HG03066 (cell line): ENCODE data around the gene HNRNPH3.
"Not testable (repeated sequence)": the region's sequence is repeated elsewhere in the genome, so short reads cannot be mapped to it uniquely, and the experiment has no call there.

ENCODE experiments used
- ATAC-seq: cut with Tn5 transposase; IDR thresholded peaks from one replicate; pipeline ENCODE4 v1.9.1; 2021; ENCODE audit warnings: low read depth; ENCODE audit not compliant: unreplicated experiment

Gene HNRNPH3

DNA sequence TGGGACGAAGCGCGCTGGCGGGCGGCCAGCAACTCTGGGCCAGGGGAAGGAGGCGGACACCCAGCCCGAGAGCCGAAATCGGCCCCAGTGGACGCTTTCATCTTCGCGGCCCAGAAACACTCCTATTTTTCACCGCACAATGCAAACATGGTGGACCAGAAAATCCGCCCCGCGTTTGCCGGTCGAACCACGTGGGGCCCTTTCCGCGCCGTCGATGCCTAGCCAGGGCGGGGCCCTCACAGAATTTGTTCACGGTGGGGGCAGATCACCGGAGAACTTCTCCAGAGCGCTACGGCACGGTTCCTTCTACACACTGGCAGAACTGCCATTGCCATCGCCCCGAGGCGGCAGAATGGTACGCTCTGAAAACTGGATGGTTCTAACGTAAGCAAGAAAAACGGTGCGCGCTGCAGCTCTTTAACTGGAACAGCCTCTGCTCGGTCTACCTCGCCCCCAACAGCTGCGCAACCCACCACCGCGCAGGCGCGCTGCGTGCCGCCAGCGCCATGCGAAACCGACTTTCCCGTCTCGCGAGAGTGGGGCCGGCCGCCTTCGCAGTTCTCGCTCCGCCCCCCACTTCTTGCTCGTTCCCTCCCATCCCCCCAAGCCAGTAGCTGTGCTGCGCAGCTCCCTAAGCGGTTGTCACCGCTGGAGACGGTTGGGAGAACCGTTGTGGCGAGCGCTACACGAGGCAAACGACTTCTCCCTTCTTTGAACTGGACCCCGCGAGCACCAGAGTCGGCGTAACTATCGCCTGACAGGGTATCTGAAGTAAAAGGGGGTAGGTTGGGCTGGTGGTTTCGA is at the start of gene HNRNPH3:
Gene HNRNPH3, plus strand, starts transcription at position 610 of the 804 bp plus-strand sequence. CDS start 5,158 bp downstream, outside the sequence.
- peak; percentile 76 for ATAC-seq

DNA sequence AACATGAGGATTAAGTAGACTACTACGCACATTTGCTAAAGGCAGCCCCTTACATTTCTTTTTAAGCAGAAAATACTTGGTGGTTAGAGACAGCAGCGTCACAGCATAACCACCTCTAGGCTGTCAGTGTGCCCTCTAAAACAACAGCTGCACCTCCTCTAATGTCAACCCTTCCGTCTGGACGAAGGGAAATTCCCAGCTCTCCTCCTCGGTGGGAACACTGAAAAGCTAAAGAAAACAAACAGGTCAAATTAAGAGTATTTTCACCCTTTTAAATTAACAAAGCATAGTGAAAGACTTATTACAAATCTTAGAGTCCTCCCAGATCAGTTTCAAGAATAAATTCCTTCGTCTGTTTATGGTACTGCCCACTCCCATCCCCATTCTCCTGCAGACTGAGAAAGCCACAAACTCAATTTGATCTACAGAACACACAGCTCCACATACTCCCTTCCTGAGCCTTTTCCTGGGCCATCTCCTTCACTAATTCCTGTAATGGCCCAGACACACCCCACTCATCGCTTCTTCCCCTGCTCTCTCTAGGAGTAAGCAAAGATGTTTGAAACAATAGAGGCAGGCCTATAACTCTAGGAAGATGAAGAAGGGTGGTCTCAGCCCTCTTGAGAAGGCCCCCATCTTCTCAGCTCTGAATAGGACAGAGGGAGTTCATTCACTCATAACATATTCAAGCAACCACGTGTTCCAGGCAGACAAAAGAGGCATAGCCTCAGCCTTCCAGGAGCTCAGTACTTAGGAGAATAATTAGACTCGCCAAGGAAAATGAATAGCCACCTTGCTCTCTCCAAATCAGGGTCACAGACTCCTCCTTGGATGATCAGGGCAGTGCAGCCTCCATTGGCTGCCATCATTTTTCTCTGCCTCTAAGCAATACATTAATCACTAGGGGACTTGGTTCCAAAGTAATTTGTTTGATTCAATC is 47.5 kb upstream of the HNRNPH3 start:
- ATAC-seq: no peak

- no peak for ATAC-seq
These were observed 43.1 kb upstream of the HNRNPH3 start for GRCh38 chr10:68288717-68289116.

DNA sequence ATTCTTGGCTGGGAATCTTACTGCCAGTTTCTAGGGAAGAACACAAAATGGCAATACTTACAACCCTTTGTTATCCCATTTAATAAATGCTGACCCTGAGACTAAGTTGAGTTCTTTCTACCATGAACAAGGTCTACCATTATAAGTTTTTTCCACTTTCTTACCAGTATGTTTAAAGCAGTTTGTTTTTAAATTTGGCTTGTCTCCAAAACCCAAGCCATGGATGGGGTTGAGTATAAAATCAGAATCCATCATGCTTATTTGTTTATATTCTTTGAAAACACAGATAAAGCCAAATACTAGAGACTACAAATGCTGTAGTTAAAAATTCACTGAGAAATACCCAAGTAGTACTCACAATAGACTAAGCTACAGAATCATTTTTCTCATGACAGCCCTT is 41.1 kb upstream of the HNRNPH3 start:
- no peak for ATAC-seq

DNA sequence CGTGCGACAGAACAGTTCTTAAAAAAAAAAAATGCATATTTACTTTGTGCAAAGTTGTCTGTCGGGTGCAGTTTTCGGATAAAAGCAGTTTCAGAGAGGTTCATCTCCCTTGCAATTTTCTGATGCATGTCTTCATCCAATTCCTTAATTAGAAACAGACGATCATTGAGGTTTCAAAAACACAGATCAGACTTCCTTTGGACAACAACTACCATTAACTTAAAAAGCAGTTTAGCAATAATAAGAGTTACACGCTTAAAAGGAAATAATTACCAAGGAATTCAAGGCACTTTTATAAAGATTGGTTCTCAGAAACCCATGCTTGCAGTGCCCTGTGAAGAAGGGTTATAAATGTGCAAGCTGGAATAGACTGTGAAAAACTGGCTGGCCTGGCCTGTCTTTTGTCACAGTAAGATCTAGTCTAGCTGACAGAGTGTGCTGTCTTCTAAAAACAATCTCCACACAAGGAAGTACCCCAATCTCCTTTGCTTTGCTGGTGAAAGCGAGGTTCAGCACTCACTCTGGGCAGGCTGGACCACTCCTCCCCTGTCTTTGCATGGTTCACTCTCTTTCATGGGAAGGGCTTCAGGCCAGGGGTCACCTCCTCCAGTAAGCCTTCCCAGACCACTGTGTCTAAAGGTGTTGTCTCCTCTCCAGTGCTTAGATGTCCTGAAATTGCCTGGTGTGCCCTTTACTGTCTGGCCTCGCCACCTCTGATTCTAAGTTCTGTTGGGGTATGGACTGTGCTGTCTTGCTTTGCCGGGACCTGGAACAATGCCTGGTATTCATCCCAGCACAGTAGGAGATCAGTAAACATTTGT is 34.8 kb upstream of the HNRNPH3 start:
- ATAC-seq: no peak

DNA sequence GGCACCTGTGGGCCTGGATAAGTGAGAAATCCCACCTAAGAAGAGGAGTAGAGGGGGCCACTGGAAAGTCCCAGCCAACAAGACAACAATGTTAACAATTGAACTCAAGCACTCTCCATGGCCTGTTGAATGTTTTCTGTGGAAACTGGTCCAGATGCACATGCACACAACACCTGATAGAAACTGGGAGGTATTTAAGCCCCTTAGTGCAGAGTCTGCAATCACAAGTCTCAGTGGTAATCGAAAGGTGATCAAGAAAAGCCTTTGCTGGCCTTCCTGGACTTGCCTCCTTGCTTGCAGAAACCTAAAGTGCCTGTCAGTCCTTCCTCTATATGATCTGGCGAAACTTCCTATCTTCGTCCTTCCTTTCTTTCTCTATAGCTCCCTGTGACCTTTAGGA is 30.6 kb upstream of the HNRNPH3 start:
- ATAC-seq: no peak

DNA sequence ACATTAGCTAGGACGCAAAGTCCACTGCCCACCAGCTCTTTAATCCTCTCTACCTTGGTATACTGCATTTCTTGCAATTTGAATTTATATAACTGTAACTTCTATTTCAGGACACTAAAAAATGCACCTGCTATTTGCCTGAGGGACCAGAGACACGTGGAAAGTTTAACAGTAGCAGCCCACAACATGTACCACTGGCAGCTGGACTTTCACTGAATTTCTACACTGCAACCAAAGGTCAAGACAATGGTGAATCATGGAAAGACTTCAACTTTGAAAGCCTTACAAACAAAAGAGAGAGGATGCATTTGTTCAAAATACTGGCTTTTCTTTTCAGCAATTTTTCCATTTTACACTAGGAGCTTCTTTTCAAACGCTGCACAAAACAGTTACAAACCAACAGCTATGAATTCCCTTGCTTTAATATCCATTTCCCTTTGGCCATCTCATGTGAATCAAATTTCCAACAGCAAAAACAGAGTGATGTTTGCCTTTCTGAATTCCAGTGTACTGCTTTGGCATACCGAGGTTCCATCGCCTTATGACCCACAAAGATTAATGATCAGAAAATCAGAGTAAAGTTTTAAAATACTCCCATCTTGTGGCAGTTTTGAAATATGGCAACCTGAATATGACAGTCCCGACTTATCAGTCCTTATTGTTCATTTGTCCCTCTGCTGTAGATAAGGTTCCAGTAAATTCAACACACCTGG is 29.9 kb upstream of the HNRNPH3 start:
- ATAC-seq: no peak

GRCh38 chr10:68302503-68302823 is 29.4 kb upstream of the HNRNPH3 start:
- ATAC-seq: no peak

- no peak for ATAC-seq
These were observed 29.0 kb upstream of the HNRNPH3 start for GRCh38 chr10:68302871-68303270.

- ATAC-seq: no peak
These were observed 27.9 kb upstream of the HNRNPH3 start for GRCh38 chr10:68303849-68304412.

GRCh38 chr10:68305854-68306253 is 26.0 kb upstream of the HNRNPH3 start:
- ATAC-seq: no peak

GRCh38 chr10:68310531-68310930 is 21.3 kb upstream of the HNRNPH3 start:
- no peak for ATAC-seq

- ATAC-seq: not testable (repeated sequence)
These were observed 16.9 kb upstream of the HNRNPH3 start for GRCh38 chr10:68314930-68315329.

DNA sequence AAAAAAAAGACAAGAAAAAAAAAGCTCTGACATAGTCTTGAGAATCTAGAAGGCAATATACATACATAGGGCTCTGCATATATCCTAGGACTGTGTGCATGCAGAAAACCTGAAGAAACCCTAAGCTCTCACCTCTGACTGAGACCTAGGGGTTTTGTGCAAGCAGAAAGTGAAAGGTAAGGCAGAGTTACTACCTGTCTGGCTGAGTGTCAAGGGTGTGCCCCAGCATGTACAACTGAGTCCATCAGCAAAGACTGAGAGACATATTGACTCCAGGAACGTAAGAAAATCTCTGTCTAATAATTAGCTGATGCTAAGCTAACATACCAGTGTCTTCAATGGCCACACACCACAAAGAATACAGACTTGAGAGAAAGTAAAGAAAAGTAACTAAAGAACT is 16.3 kb upstream of the HNRNPH3 start:
- ATAC-seq: no peak

GRCh38 chr10:68318331-68319059 is 13.4 kb upstream of the HNRNPH3 start:
- no peak for ATAC-seq

- not testable (repeated sequence) for ATAC-seq
These were observed 7.5 kb upstream of the HNRNPH3 start for GRCh38 chr10:68324396-68324795.

- ATAC-seq: no peak
These were observed 3.7 kb upstream of the HNRNPH3 start for GRCh38 chr10:68327889-68328786.

- ATAC-seq: no peak
These were observed 2.4 kb upstream of the HNRNPH3 start for GRCh38 chr10:68329506-68329861.
